Colon (tissue), 2 donors: ENCODE results near the gene BOD1L1.

Experiments used
- FAIRE-seq: peaks from 2 replicates; lab custom pipeline; 2012; peaks lifted over from hg19 to GRCh38; lab: Jason Lieb, UNC
- donor health status: control.
- donor health status: control.

The BOD1L1 gene

GRCh38 chr4:13538427-13538973 is 89.0 kb downstream of the BOD1L1 start:
- no peak for FAIRE-seq

- no peak for FAIRE-seq
Measured at GRCh38 chr4:13537832-13538177, 89.7 kb downstream of the BOD1L1 start.

GRCh38 chr4:13537011-13537831 is 90.3 kb downstream of the BOD1L1 start:
- FAIRE-seq, result no peak

DNA sequence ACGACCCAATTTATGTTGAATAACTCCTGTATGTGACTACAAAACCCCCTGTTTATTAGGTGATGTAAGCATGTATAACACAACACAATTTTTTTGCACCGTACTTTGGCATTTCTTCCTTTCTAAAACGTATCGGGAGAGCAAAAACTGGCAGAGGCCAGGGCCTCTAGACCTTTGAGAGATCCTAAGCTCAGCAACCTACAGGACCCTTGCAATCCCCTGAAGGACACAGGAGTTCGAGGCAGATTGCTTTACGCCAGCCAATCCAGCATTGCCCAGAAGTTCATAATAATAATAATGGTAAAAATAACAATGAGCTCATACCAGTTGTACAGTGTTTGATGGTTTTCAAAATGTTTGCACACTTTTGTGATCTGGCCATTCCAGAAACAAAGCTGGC is 90.9 kb downstream of the BOD1L1 start:
- no peak for FAIRE-seq

GRCh38 chr4:13535708-13536361 is 91.7 kb downstream of the BOD1L1 start:
- FAIRE-seq, result no peak

DNA sequence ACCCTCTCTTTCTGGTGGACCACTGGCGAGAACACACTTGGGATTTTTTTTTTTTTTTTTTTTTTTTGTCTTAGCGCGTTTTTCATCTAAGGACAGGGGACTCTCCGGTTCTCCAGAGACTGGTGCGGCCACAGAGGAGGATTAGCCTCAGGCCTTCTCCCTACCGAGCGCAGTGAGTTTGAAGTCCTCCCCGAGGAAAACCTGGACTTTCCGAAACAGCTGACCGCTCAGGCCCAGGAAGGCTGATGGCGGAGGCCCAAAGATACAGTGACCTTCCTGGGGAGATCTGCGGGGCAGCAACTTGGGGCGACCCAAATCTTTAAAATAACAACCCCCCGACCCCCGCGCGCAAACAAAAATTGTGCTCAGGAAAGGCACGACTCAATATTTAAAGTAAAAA is 92.4 kb downstream of the BOD1L1 start:
- FAIRE-seq, result no peak

GRCh38 chr4:13534344-13535063 is 93.0 kb downstream of the BOD1L1 start:
- FAIRE-seq, result no peak

- FAIRE-seq, result no peak
Measured at GRCh38 chr4:13533670-13534343, 93.7 kb downstream of the BOD1L1 start.

DNA sequence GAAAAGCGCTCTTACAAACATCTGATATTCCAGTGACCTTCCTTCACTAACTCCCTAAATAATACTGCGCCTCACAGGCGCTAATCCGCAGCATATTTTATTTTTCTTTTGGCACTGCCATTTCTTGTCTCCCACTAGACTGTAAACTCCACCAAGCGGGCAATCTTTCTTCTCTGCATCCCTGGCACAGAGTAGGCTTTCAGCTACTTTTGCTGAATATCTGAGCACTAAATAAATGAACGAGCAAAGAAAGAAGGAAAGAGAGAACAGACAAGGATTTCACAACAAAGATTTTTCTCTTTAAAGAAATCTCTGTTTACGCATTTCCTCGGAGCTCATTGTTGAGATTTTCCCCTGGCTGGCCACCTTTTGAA is 95.9 kb downstream of the BOD1L1 start:
- no peak for FAIRE-seq

DNA sequence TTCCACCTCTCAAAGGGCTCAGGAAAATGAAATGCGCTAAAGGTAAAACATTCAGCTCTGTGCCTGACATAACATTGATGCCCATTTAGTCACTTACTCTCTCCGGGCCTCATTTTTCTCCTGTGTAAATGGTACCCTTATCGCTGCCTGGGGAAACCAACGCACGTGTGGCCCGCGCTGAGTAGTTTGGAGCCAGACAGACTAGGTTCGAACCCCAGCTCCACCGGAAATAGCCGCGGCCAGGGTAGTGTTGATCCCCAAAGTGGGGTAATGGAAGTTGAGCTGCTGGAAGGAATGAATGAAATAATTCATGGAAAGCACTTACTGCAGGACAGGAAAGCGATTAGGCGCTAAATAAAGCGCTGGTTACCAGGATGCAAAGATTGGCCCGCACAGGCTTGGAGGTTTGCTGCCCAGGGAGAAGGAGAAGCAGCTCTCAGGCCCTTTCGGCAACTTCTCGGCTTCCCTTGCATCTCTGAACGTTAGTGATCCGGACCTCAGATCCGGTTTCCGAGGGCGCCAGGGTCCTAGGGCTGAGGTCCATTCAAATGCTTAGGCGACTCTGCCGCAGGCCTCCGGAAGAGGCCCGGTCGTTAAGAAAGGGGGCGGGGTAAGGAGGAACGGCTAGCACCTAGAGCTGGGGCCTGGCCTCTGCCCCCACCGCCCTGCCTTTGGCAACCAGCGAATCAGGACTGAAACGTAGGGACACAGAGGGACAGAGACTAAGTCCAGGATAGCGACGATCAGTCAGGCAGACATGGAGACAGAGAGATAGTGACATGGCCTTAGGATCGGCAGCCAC is 96.5 kb downstream of the BOD1L1 start:
- FAIRE-seq, result no peak

DNA sequence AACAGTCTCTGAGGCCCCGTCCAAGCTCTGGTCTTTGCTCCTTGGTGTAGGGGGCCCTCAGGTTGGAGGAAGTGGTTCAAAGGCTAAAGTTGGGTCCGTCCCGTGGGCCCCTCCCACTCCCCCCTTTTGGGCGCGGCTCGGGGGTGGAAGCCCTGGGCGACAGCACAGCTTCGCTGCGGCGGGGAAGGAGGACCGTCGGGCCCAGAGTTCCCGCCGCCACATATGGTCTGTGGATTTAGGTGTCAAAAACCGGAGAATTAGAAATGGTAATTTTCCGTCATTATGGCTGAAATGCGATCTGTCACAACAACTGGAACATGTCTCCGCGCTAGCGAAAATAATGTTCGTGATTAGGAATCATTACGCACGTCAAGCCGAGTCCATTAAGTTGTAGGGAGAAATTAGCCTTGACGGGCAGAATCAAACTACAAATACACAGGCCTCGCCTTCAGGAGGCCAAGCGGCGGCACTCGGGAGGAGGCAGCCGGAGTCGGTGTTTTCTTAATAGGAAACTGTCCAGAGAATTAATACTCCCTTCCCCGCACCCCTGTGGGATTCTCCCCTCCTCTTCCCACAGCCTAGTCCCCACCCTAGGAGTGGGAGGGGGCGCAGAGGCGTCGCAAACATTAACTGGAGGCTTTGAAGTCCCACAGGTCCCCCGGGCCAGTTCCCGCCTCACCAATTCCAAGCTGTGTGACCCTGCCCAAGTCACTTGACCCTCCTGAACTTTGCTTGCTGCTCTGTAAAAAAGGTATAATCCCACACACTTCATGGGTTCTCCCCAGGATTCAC is 98.2 kb downstream of the BOD1L1 start:
- FAIRE-seq, result no peak

GRCh38 chr4:13528821-13529127 is 98.8 kb downstream of the BOD1L1 start:
- FAIRE-seq, result no peak

GRCh38 chr4:13527981-13528820 is 99.3 kb downstream of the BOD1L1 start:
- FAIRE-seq, result no peak

DNA sequence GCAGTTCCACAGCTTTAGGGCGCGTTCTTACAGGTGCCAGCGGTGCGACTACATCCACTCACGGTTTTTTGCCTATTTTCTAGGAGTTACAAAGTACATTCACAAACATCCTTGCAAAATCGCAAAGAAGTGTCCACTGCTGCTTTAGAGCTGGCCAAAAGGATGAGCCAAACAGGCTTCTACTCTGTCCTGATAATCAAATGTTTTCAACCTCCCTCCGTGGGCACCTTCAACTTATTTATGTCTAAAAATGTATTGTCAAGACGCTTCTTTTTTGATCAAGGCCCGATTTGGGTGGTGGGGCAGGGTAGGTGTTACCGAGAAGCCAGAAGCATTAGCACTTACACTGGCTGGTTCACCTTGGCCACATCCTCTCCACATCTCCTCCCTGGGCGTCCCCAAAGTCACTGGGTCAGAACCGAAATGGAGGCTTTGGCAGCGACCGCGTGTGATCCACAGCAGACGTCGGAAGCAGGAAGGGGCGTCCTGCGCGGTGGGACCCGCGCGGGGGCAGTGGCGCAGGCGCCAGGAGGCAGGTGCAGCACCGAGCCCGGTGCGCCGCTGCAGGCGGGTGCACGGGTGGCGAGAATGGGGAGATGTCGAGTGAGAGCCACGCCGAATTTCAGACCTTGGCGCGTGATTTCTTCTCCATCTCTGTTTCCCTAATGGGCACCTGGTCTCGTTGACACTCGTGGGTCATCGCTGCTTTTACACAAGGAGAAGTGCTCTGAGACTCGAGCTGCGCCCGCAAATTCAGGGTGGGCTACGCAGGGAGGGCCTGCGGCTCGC is 100.1 kb downstream of the BOD1L1 start:
- no peak for FAIRE-seq

- no peak for FAIRE-seq
Measured at GRCh38 chr4:13526658-13527057, 100.9 kb downstream of the BOD1L1 start.

- FAIRE-seq, result no peak
Measured at GRCh38 chr4:13525606-13526281, 101.8 kb downstream of the BOD1L1 start.

DNA sequence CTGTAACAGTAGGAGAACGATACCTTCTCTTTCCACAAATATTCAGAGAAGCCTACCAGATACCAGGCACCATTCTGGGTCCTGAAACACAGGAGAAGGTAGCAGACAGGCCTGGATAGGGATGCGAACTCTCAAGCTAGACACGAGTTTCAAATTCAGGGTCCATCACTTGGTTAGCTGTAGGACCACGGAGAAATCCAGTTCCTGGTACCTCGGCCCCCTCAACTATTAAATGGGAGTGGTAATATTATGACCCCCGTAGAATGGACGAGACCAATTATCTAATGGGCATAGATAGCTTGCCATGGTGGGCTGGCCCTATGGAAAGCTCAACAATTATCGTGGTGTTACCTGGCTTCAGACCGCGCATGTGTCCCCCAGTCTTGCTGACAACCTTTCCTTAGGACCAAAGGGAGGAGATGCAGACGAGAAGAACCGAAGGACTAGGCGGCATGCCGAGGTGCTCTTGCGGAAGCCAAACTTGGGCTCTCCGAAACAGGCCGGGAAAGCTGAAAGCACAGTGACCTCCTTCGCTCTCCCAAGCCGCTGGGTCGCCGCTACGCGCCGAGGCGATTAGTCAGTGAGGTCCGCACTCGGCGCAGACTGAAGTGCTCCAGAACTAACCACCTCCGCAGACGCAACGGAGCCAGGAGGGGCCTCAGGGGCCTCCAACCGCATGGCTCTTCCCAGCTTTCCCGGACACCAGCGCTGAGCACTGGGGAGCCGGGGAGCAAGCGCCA is 102.9 kb downstream of the BOD1L1 start:
- no peak for FAIRE-seq
